ENCODE results near the gene ADCY6. TPM values are rescaled to one million over a fixed set of nuclear protein-coding genes. Genes with fewer than 3 reads are reported as not detected.
A peak's percentile ranks its signal among the peaks of the same experiment; 100 is the strongest.

Gene ADCY6
- total and polyA plus RNA-seq, 5 donors, result 51.4 to 125 (median 93.2) TPM

GRCh38 chr12:48824905-48825304 is 36.0 kb upstream of the ADCY6 start:
- WGBS, result 93% methylated on average over 4 of the region's 4 CpGs
- DNase-seq, result no peak

GRCh38 chr12:48824112-48824511 is 35.2 kb upstream of the ADCY6 start:
- ATAC-seq, result no peak

More at GRCh38 chr12:48824905-48825304, 36.0 kb upstream of the ADCY6 start:
- no peaks in the 10 kb centered on the region for H3K4me1 ChIP-seq (ENCODE audit: control insufficient read depth, insufficient read depth, low read length)
- no peak overlapping the region for H3K27ac ChIP-seq (ENCODE audit: low read length)
- intact Hi-C loops (cut with DNase I), result no loop called here
- H3K27me3 ChIP-seq (ENCODE audit: control insufficient read depth, insufficient read depth), result no peaks in the 10 kb centered on the region
- ATAC-seq, result no peak
- H3K4me3 ChIP-seq (ENCODE audit: low read length), result no peak overlapping the region
- H3K9me3 ChIP-seq (ENCODE audit: control insufficient read depth, low read length), result no peaks in the 10 kb centered on the region

GRCh38 chr12:48823281-48823680 is 34.4 kb upstream of the ADCY6 start:
- intact Hi-C loops (cut with DNase I), result no loop called here
- DNase-seq (no peak), ATAC-seq (no peak)
- Histone ChIP-seq H3K4me1 (ENCODE audit: control insufficient read depth, insufficient read depth, low read length) (no peaks in the 10 kb centered on the region), H3K4me3 (ENCODE audit: low read length) (no peak overlapping the region), H3K27me3 (ENCODE audit: control insufficient read depth, insufficient read depth) (no peaks in the 10 kb centered on the region), H3K27ac (ENCODE audit: low read length) (no peak overlapping the region), H3K9me3 (ENCODE audit: control insufficient read depth, low read length) (no peaks in the 10 kb centered on the region)
- WGBS, result 89% methylated on average over 11 of the region's 11 CpGs

More at GRCh38 chr12:48824112-48824511, 35.2 kb upstream of the ADCY6 start:
- 78% methylated on average over 12 of the region's 12 CpGs for WGBS
- H3K4me3 ChIP-seq (ENCODE audit: low read length), result no peak overlapping the region
- intact Hi-C loops (cut with DNase I), result no loop called here
- H3K9me3 ChIP-seq (ENCODE audit: control insufficient read depth, low read length), result no peaks in the 10 kb centered on the region
- no peak for DNase-seq
- no peak overlapping the region for H3K27ac ChIP-seq (ENCODE audit: low read length)
- H3K27me3 ChIP-seq (ENCODE audit: control insufficient read depth, insufficient read depth), result no peaks in the 10 kb centered on the region
- no peaks in the 10 kb centered on the region for H3K4me1 ChIP-seq (ENCODE audit: control insufficient read depth, insufficient read depth, low read length)

- Histone ChIP-seq H3K27me3 (ENCODE audit: control insufficient read depth, insufficient read depth) (no peaks in the 10 kb centered on the region), H3K27ac (ENCODE audit: low read length) (no peak overlapping the region), H3K9me3 (ENCODE audit: control insufficient read depth, low read length) (no peaks in the 10 kb centered on the region), H3K4me3 (ENCODE audit: low read length) (no peak overlapping the region), H3K4me1 (ENCODE audit: control insufficient read depth, insufficient read depth, low read length) (peaks cover 2% of the 10 kb centered on the region)
- intact Hi-C loops (cut with DNase I), result no loop called here
- no peak for ATAC-seq
- DNase-seq, result no peak
- WGBS, result 81% methylated on average over 2 of the region's 2 CpGs
Measured at GRCh38 chr12:48822711-48823110, 33.8 kb upstream of the ADCY6 start.

GRCh38 chr12:48822139-48822538 is 33.2 kb upstream of the ADCY6 start:
- DNase-seq, result no peak
- intact Hi-C loops (cut with DNase I), result no loop called here
- no peaks in the 10 kb centered on the region for H3K27me3 ChIP-seq (ENCODE audit: control insufficient read depth, insufficient read depth)
- H3K27ac ChIP-seq (ENCODE audit: low read length), result no peak overlapping the region
- H3K4me1 ChIP-seq (ENCODE audit: control insufficient read depth, insufficient read depth, low read length), result peaks cover 4% of the 10 kb centered on the region
- WGBS, result 89% methylated on average over 5 of the region's 5 CpGs
- H3K4me3 ChIP-seq (ENCODE audit: low read length), result no peak overlapping the region
- no peaks in the 10 kb centered on the region for H3K9me3 ChIP-seq (ENCODE audit: control insufficient read depth, low read length)
- ATAC-seq, result no peak

GRCh38 chr12:48819986-48820725 is 31.3 kb upstream of the ADCY6 start:
- ATAC-seq (no peak), DNase-seq (peak in 1 of 3 donors; percentile 60)
- no peak overlapping the region for H3K27ac ChIP-seq (ENCODE audit: low read length)
- no peak overlapping the region for H3K4me3 ChIP-seq (ENCODE audit: low read length)
- H3K9me3 ChIP-seq (ENCODE audit: control insufficient read depth, low read length), result no peaks in the 10 kb centered on the region
- WGBS, result 73% methylated on average over 5 of the region's 5 CpGs
- no peaks in the 10 kb centered on the region for H3K27me3 ChIP-seq (ENCODE audit: control insufficient read depth, insufficient read depth)
- intact Hi-C loops (cut with DNase I), result no loop called here
- H3K4me1 ChIP-seq (ENCODE audit: control insufficient read depth, insufficient read depth, low read length), result peaks cover 4% of the 10 kb centered on the region

- Histone ChIP-seq H3K9me3 (ENCODE audit: control insufficient read depth, low read length) (no peaks in the 10 kb centered on the region), H3K27ac (ENCODE audit: low read length) (no peak overlapping the region), H3K4me3 (ENCODE audit: low read length) (peak overlapping the region; percentile 78), H3K27me3 (ENCODE audit: control insufficient read depth, insufficient read depth) (no peaks in the 10 kb centered on the region), H3K4me1 (ENCODE audit: control insufficient read depth, insufficient read depth, low read length) (peaks cover 4% of the 10 kb centered on the region)
- 20% methylated on average over 37 of the region's 37 CpGs for WGBS
- ATAC-seq, result no peak
- peak in 2 of 3 donors; percentile 64 to 65 for DNase-seq
- intact Hi-C loops (cut with DNase I), result no loop called here
Measured at GRCh38 chr12:48818831-48819590, 30.1 kb upstream of the ADCY6 start.

- Histone ChIP-seq H3K4me1 (ENCODE audit: control insufficient read depth, insufficient read depth, low read length) (peaks cover 4% of the 10 kb centered on the region), H3K27me3 (ENCODE audit: control insufficient read depth, insufficient read depth) (no peaks in the 10 kb centered on the region), H3K27ac (ENCODE audit: low read length) (no peak within 1 kb of the TSS), H3K4me3 (ENCODE audit: low read length) (peak within 1 kb of the TSS; percentile 78), H3K9me3 (ENCODE audit: control insufficient read depth, low read length) (no peaks in the 10 kb centered on the region)
- intact Hi-C loops (cut with DNase I), result no loop called here
- DNase-seq (peak; percentile 73 to 91 (median 89)), ATAC-seq (peak; percentile 25 to 35)
- 1% methylated on average over 79 of the region's 79 CpGs for WGBS
Measured at GRCh38 chr12:48817873-48818830, 29.3 kb upstream of the ADCY6 start, which contains the start of gene CACNB3. CACNB3 (plus strand) TSS chr12:48818496; CDS start chr12:48818930, 434 bp downstream.

- ATAC-seq, result no peak
- H3K4me1 ChIP-seq (ENCODE audit: control insufficient read depth, insufficient read depth, low read length), result peaks cover 4% of the 10 kb centered on the region
- H3K4me3 ChIP-seq (ENCODE audit: low read length), result peak overlapping the region; percentile 58
- no peak overlapping the region for H3K27ac ChIP-seq (ENCODE audit: low read length)
- no peaks in the 10 kb centered on the region for H3K27me3 ChIP-seq (ENCODE audit: control insufficient read depth, insufficient read depth)
- intact Hi-C loops (cut with DNase I), result no loop called here
- no peaks in the 10 kb centered on the region for H3K9me3 ChIP-seq (ENCODE audit: control insufficient read depth, low read length)
- WGBS, result 90% methylated on average over 3 of the region's 3 CpGs
- DNase-seq, result peak in 1 of 3 donors; percentile 47
Measured at GRCh38 chr12:48816143-48816854, 27.4 kb upstream of the ADCY6 start.
